Measurements from ENCODE around the gene DNMT3A.
A peak's percentile ranks its signal among the peaks of the same experiment; 100 is the strongest.
"Not testable (repeated sequence)": the region's sequence is repeated elsewhere in the genome, so short reads cannot be mapped to it uniquely, and the experiment has no call there.

The DNMT3A gene

GRCh38 chr2:25230198-25230947, 111.4 kb downstream of the DNMT3A start:
- no peak for DNase-seq

DNA sequence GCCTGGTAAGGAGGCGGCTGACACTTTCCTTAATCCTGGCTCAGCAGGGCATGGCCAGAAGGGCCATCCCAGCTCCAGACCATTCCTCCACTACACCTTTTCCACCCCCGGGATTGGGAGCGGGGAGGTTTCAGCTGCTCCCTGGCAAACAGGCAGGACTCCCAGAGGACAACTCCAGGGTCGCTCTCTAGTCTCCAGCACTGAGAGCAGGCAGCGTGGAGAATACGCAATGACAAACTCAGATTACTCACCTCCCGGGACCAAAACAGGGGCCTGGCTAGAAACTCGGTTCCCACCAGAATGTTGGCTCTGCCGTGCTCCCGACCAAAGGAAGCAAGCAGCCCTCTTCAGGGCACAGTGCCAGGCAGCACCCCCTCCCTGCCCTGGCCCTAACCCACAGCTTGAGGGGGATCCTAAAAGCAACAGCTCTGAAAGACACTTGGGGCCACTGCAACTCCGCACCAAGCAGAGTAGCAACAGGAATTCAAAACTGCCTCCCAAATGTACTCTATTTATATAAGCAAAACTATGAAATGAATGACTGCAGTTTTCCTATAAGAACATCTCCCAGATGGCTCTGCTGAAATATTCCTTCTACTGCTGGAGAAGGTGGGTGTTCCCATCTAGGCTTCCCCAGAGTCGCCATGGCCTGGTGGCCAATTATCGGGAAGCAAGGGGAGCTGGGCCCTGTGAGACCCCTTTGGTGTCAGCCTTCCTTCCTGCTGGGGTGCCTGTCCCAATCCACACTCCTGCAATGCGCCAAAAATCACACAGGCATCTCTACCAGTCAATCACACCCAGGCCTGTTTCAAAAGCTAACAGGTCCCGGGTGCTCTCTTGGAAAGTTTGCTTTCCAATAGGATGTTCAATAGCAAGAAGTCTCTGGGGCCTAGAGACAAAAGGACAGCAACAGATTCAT, 112.2 kb downstream of the DNMT3A start:
- DNase-seq: no peak

DNA sequence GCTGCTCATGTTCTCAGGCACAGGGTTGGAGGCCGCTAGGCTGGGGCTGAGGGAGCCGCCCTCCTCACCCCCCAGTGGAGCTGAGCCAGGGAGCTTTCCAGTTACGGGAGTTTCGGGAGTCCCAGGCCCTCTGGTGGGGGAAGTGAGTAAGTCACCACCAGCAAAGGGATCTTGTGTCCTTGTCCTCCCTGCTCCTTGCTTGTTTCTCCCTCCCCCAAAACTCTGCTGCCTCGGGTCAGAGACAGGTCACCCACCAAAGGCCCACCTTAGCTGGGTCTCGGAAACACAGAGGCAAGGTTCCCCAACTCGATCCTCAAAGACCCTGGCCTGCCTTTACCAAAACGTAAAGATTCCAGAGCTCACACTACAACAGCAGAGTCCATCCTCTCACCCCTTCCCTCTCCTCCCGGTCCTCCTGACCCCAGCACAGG, 112.9 kb downstream of the DNMT3A start:
- DNase-seq: no peak

GRCh38 chr2:25227576-25227975, 114.1 kb downstream of the DNMT3A start:
- DNase-seq: no peak

GRCh38 chr2:25226827-25227226, 114.9 kb downstream of the DNMT3A start:
- no peak for DNase-seq

- DNase-seq: no peak
These were observed 119.1 kb downstream of the DNMT3A start for GRCh38 chr2:25222477-25223121.

- no peak for DNase-seq
These were observed 120.1 kb downstream of the DNMT3A start for GRCh38 chr2:25221579-25221978.

GRCh38 chr2:25220313-25220712, 121.4 kb downstream of the DNMT3A start:
- DNase-seq: no peak

GRCh38 chr2:25219621-25220020, 122.1 kb downstream of the DNMT3A start:
- no peak for DNase-seq

DNA sequence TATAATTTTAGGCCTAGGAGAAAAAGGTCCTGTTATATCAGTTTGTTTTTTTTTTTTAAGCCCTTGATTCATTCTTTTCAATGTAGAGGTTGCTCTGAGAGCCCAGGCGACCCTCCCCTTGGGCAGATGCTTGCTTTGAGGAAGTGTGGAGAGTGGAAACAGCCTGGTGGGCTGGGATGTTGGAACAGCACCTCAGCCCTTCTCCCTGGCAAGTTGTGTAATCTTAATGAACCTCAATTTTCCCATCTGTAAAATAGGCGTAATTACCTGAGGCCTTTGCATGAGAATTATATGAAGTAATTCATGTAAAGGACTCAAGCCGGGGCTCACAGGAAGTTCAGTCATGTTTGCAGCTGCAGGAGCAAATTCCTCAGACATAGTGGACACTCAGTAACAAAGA, 123.6 kb downstream of the DNMT3A start:
- no peak for DNase-seq

GRCh38 chr2:25215948-25216679, 125.6 kb downstream of the DNMT3A start:
- peak; percentile 95 for DNase-seq

DNA sequence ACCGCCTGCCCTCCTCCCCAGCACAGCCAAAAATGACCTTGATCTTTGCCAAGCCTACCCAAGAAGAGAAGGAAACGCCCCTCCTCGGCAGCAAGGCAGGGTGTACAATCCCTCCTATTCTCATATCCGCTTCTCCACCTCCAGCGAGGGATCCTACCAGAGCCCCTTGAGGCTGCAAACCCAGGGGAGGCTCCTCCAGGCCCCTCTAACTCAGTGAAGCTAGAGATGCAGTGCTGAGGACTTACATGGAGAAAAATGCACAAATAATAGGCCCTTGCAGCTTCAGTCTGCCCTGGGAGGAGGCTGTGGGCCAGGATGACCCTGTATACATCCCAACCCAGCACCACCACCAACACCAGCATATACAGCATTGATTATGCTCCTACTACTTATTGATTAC, 126.5 kb downstream of the DNMT3A start:
- DNase-seq: no peak

GRCh38 chr2:25213229-25213628, 128.5 kb downstream of the DNMT3A start:
- DNase-seq: no peak

GRCh38 chr2:25210923-25211322, 130.8 kb downstream of the DNMT3A start:
- not testable (repeated sequence) for DNase-seq

DNA sequence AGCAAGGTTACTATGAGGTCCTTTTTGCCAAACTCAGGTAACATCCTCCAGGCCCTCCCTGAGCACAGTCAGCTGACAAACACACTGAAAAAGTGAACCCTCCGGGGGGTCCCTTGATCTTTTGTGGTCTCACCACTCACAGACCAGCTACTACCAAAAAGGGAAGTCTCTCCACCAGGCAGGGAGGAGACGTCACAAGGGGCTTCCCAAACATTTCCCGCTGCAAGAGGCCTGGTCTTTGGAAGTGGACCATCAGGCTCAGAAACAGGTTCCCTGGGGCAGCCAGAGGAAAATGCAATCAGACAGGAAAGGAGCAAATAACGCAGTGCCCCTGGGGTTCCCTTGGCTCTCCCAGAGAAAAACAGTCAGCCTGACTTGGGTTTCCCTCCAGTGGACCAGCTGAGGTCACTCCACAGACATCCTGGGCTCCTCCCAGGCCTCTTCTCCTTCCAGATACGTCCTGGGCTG, 134.6 kb downstream of the DNMT3A start:
- no peak for DNase-seq

GRCh38 chr2:25204190-25204838, 137.4 kb downstream of the DNMT3A start:
- DNase-seq: no peak

DNA sequence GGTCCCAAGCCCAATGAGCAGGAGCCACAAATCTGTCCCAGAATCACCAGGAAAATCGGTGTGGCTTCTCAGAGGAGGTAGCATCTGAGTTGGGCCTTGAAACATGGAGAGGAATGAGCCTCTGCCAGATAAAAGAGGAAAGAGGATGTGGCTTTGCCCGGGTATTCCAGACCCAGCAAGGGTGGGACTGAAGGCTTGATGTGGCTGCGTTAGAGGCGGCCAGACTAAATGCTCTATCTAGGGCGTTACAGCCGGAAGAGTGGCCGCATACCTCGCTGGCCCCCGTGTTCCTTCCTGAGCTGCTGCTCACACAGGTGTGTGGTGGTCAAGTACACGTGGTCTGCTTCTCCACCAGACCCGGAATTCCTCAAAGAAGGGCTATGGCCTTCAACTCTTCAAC, 139.4 kb downstream of the DNMT3A start:
- DNase-seq: no peak

- no peak for DNase-seq
These were observed 139.9 kb downstream of the DNMT3A start for GRCh38 chr2:25201794-25202193.

- DNase-seq: no peak
These were observed 140.5 kb downstream of the DNMT3A start for GRCh38 chr2:25201265-25201664.

DNA sequence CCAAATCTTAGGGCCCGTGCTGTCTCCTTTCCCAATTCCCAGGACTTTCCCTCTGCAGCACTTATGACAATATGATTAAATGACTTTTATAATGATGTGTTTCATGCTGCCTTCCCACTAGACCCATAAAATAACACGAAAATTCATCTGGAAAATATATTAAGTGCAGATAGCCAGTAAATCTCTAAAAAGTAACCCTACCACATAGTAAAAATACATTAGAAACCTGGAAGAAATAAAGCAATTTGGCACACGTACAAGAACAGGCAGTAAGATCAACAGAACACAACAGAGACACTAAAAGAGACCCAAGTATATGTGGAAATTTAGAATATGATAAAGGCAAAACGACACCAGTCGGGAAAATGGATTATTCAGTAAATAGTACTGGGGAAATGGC, 143.1 kb downstream of the DNMT3A start:
- no peak for DNase-seq

- no peak for DNase-seq
These were observed 143.6 kb downstream of the DNMT3A start for GRCh38 chr2:25198209-25198525.
